HTR-8/SVneo (cell line): ENCODE results near the gene IL22RA2.

Experiments used
- DNase-seq: peaks from one replicate; pipeline ENCODE4 v3.0.0; 2011; ENCODE audit warnings: low spot score, mixed read lengths; ENCODE audit not compliant: insufficient read length
- FAIRE-seq: peaks from 2 replicates; lab custom pipeline; 2011; peaks lifted over from hg19 to GRCh38; lab: Jason Lieb, UNC

IL22RA2 gene

GRCh38 chr6:137200288-137200687 lies 26.8 kb upstream of the IL22RA2 start:
- no peak for FAIRE-seq
- no peak for DNase-seq

GRCh38 chr6:137197684-137198645 lies 24.5 kb upstream of the IL22RA2 start:
- no peak for FAIRE-seq
- DNase-seq = no peak

GRCh38 chr6:137193256-137194070 lies 20.0 kb upstream of the IL22RA2 start:
- FAIRE-seq = no peak
- no peak for DNase-seq

DNA sequence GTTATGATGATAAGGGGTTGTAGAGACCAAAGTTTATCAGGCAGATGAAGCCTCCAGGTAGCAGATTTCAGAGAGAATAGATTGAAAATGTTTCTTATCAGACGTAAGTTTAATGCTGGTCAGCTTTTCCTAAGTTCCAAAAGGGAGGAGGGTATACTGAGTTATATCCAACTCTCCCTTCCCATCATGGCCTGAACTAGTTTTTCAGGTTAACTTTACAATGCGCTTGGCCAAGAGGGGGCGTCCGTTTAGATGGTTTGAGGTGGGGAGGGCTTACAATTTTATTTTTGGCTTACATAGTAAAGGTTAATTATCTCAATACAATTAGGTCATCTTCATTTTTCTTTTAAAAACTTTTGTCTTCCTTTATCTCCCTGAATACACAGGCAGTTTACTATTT lies 19.4 kb upstream of the IL22RA2 start:
- DNase-seq (no peak), FAIRE-seq (no peak)

GRCh38 chr6:137191670-137192069 lies 18.2 kb upstream of the IL22RA2 start:
- no peak for FAIRE-seq
- no peak for DNase-seq

DNA sequence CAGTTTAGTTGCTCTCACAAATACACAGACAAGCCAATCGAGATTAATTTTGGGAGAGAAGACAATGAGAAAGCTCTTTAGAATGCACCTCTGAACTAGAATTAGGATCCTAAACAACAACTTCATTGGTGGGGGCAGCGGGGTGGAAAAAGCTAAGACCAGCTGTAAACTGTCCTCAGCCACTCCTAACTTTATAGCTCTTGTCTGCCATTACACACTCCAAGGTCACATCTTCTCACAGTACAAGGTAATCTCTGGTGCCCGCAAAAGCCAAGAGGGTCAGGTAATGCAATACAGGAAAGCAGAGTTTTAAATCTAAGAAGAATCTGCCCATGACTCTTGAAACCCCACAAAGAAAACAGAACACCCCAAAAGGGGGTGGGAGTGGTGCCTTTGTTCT lies 17.8 kb upstream of the IL22RA2 start:
- DNase-seq (no peak), FAIRE-seq (no peak)

DNA sequence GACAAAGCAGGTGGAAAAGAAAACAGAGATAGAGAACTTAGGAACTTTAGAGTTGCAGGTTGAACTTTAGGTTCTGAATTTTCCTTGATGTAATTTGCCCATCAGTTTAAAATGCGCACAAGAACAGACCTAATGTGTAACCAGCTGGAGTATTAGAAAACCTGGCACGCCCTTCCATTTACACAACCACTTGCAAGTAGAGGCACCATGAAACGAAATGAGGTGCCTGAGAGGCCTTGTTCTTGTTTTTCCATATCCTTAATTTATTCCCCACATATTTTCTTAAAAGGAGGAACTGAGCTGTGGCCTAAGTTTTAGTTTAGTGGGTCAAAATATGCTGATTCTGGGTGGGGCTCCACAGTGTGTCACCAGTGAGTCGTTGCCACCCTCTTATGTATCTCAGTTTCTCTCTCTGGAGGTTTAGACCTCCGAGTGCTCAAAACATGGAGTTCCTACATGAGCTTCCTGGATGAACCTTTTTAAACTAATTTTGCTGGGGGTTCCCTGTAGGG lies 17.2 kb upstream of the IL22RA2 start:
- DNase-seq (no peak), FAIRE-seq (no peak)

DNA sequence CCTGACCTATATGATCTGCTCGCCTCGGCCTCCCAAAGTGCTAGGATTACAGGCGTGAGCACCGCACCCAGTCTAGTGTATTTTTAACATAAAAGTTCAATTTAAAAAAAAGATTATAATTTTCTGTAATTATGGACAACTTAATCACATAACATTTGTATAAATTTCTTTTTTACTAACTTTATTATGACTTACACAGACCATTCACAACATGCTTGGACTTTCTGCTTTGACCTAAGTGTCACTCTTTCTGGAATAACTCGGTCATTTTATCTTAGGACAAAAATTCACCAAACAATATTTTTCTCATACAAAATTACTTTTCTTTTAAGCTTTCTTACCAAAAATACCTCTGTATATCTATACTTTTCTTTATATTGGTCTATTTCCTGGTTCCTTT lies 15.4 kb upstream of the IL22RA2 start:
- no peak for FAIRE-seq
- DNase-seq = no peak

DNA sequence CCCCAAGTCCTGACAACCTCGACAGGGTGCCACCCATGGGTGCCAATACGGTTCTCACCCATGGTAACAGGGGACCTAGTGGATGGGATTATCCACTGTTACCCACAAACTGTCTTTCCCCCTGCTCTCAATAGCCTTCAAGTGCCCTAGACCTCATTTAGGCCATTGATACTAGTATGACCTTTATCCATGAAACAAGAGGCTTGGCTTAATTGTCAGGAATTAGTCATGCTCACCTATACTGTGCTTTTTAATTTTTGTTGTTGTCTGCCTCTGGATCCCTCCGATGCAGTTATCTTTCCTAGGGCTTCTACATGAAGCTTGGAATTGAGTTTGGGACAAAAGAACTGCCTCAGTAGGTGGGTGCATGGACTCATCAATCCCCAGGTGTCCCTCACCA lies 11.8 kb upstream of the IL22RA2 start:
- DNase-seq (no peak), FAIRE-seq (no peak)

DNA sequence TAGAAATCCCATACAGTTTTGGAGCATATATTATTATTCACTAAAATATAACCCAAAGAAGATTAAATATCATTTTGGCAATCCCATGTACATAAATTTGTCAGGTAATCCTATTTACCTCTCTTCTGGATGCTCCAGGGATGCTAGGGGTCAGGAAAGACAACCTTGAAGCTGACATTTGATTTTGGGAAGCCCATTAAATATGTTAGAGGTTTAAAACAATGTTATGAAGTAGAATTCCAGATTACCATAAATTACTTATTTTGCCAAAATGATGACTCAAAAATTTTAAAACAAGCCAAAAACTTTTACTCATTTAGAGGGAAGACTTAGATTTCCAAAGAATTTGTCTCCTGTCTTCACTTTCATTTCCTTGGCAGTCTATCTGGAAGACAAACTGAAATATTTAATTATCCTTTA lies 9.2 kb upstream of the IL22RA2 start:
- FAIRE-seq (no peak), DNase-seq (no peak)

DNA sequence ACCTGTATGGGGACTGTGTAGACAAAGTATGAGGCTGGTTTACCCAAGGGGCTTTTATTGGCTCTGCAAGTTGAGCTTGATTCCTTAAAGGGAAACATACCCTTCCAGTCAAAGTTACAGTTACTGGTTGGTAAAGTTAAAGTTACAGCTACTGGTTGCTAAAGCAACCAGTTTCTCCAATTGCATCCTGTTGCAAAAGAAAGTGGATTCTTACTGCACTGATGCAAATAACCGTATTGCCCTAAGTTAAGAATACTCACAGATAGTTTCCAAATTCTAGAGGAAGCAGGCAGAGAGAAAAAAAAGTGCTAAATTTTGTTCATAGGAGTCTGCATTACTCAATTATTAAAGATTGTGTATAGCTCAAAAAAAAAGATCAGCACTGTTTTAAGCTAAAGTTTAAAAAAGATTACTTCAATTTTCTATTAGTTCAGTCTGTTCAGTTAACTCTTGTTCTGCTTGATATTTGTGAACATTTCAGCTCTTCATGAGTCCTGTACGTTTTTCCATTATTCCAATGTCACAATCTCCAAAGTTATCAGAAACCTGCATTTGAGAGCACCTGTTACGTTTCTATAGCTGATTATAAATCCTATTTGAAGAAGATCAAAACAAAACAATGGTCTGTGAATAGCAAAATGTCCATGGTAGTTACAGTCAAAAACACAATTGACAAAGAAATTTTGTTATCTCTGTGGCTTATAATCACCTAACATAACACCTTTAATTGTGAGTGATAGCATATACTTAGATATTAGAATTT lies 8.6 kb upstream of the IL22RA2 start:
- no peak for DNase-seq
- no peak for FAIRE-seq

- no peak for DNase-seq
- FAIRE-seq = no peak
These were observed 4.2 kb upstream of the IL22RA2 start for GRCh38 chr6:137177611-137178010.

- FAIRE-seq = no peak
- no peak for DNase-seq
These were observed 3.3 kb upstream of the IL22RA2 start for GRCh38 chr6:137176729-137177128.

- no peak for FAIRE-seq
- no peak for DNase-seq
These were observed 2.4 kb upstream of the IL22RA2 start for GRCh38 chr6:137175868-137176245.

- FAIRE-seq (no peak), DNase-seq (no peak)
These were observed 1.9 kb upstream of the IL22RA2 start for GRCh38 chr6:137175157-137175867.

DNA sequence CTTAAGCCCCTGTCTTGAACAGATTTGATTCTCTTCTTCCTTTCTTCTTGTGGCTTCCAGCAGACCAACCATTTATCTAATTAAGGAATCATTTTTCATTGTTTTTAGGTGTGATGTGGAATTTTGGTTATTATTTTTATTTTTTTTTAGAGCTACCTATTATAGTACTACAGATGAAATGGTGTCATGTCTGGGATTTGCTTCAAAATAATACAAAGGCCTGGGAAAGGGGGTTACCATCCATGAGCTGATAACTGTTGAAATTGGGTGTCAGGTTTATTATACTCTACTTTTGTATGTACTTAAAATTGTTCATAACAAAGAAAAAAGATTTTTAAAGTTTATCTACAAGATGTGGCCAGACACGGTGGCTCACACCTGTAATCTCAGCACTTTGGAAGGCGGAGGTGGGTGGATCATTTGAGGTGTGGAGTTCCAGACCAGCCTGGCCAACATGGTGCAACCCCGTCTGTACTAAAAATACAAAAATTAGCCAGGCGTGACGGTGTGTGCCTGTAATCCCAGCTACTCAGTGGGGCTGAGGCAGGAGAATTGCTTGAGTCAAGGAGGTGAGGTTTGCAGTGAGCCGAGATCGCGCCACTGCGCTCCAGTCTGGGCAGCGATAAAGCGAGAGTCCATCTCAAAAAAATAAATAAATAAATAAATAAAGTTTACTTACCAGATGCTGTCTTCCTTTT lies 561 bp downstream of the IL22RA2 start:
- no peak for DNase-seq
- no peak for FAIRE-seq

- FAIRE-seq (no peak), DNase-seq (no peak)
These were observed 1.4 kb downstream of the IL22RA2 start for GRCh38 chr6:137171824-137172733.

- FAIRE-seq = no peak
These were observed 2.4 kb downstream of the IL22RA2 start for GRCh38 chr6:137171053-137171374.

More at GRCh38 chr6:137171053-137171374, 2.4 kb downstream of the IL22RA2 start:
- DNase-seq = no peak
